ENCODE measurements around the gene LLGL1. TPM values are rescaled to one million over a fixed set of nuclear protein-coding genes. Genes with fewer than 3 reads are reported as not detected.

LLGL1 gene
- total RNA-seq, 1 experiment from 2014 or later: 65.0 TPM

- Histone ChIP-seq H3K27me3 (ENCODE audit: insufficient read depth, low read length) (no peaks in the 10 kb centered on the region), H3K18ac (ENCODE audit: insufficient read length, low read depth, low read length) (no peak overlapping the region), H4K91ac (ENCODE audit: insufficient read length, low read depth, low read length) (no peak overlapping the region), H2AFZ (ENCODE audit: low read length) (no peak overlapping the region), H2BK15ac (ENCODE audit: low read depth, low read length) (no peak overlapping the region), H3K23ac (ENCODE audit: insufficient read length, low read depth, low read length) (no peak overlapping the region), H3K4me1 (ENCODE audit: insufficient read depth, low read length) (no peaks in the 10 kb centered on the region), H3K4me2 (ENCODE audit: insufficient read depth, insufficient read length, low read length) (no peak overlapping the region), H3K23me2 (ENCODE audit: insufficient read length, low read depth, low read length, poor library complexity, severe bottlenecking) (no peaks in the 10 kb centered on the region), H2BK20ac (ENCODE audit: low read depth, low read length, poor library complexity, severe bottlenecking) (no peak overlapping the region), H3K27ac (ENCODE audit: insufficient read length, low read depth, low read length) (no peak overlapping the region), H2BK120ac (ENCODE audit: low read depth, low read length, poor library complexity, severe bottlenecking) (no peak overlapping the region), H3K79me1 (ENCODE audit: insufficient read depth, low read depth, low read length, poor library complexity, severe bottlenecking) (no peaks in the 10 kb centered on the region), H4K20me1 (ENCODE audit: control insufficient read depth, insufficient read depth, insufficient read length) (no peaks in the 10 kb centered on the region), H3K4ac (ENCODE audit: low read depth, low read length) (no peak overlapping the region), H4K8ac (replicated peaks; ENCODE audit: insufficient read length, low read depth, low read length) (no peak overlapping the region), H3K56ac (ENCODE audit: insufficient read length, low read depth, low read length) (no peak overlapping the region), H3T11ph (ENCODE audit: low read length) (no peak overlapping the region), H4K5ac (ENCODE audit: insufficient read length, low read depth, low read length) (no peak overlapping the region), H2BK12ac (ENCODE audit: insufficient read length, low read depth, low read length) (no peak overlapping the region), H3K9ac (ENCODE audit: extremely low read depth, insufficient read length, low read length) (no peak overlapping the region), H2AK5ac (ENCODE audit: insufficient read length, low read length) (no peak overlapping the region), H3K14ac (ENCODE audit: insufficient read depth, low read length) (no peak overlapping the region), H3K79me2 (ENCODE audit: insufficient read depth, low read length) (no peaks in the 10 kb centered on the region; the same call in 1 of the 2 replicates), H3K9me3 (ENCODE audit: control insufficient read depth, low read depth, low read length) (no peaks in the 10 kb centered on the region), H2BK5ac (ENCODE audit: insufficient read length, low read length) (no peak overlapping the region)
- Mint-ChIP-seq H3K9me3 (no peaks in the 10 kb centered on the region), H3K4me1 (peaks cover 4 to 6% of the 10 kb centered on the region in 2 experiments), H3K4me3 (no peak overlapping the region), H3K27ac (no peak overlapping the region), H3K27me3 (ENCODE audit: low read depth) (no peaks in the 10 kb centered on the region), H3K36me3 (ENCODE audit: insufficient read depth in 1 of 3, low read depth in 3 of 3) (peaks cover 25 to 62% (median 39%) of the 10 kb centered on the region in 3 experiments; a peak in 6 of 7 replicates)
- no CpG with 5 or more reads among the region's 19 CpGs for WGBS (ENCODE audit: extremely low coverage, insufficient read length, low lambda C conversion rate)
- TF ChIP-seq CTCF (conservative IDR thresholded peaks at IDR 0.05): no peak
- no peak for DNase-seq
Measured at GRCh38 chr17:18208092-18208491, 17.3 kb upstream of the LLGL1 start.

All from H9 (cell line).